A549 (cell line): ENCODE results near the gene SIGLEC1. TPM values are rescaled to one million over a fixed set of nuclear protein-coding genes. Genes with fewer than 3 reads are reported as not detected.

Experiments used
- ATAC-seq, 2 experiments: fragments of 200-7000 bp in 1 of 2; fragments of >200 bp in 1 of 2; cut with Nextera tagmentation in 1 of 2; cut with Tn5 transposase in 1 of 2; 3 replicates each; pipeline versions ENCODE4 v1.8.0 to v1.9.1; 2018 to 2020; ENCODE audit warnings: mild to moderate bottlenecking in 1 of 2, moderate library complexity in 1 of 2
- CTCF ChIA-PET: fragments of 300-600 bp; sonication (Branson Sonifier 250); formaldehyde crosslinking; extraction: SDS; loops from one replicate; lab custom pipeline; 2021; ENCODE audit warnings: antibody characterized with exemption, inconsistent platforms; lab: Yijun Ruan, JAX
- POLR2A ChIA-PET: fragments of 350-600 bp; formaldehyde crosslinking; extraction: SDS; loops from one replicate; lab custom pipeline; 2021; ENCODE audit warnings: antibody characterized with exemption, inconsistent platforms; lab: Yijun Ruan, JAX
- DNase-seq, 2 experiments: peaks; one replicate each; pipeline versions ENCODE4 v3.0.0 to v3.0.0-alpha.2; 2011 to 2016; ENCODE audit warnings: low read depth in 1 of 2, low spot score in 1 of 2
- FAIRE-seq: peaks from 2 replicates; lab custom pipeline; 2011; peaks lifted over from hg19 to GRCh38; lab: Jason Lieb, UNC
- H3K27ac ChIP-seq, 2 experiments: fragments of >200 bp; sonication (Bioruptor Twin); formaldehyde crosslinking; 3 replicates each; pipeline ENCODE4 v1.5.1; 2016 to 2017
- H3K4me1 ChIP-seq: fragments of >200 bp; sonication (Bioruptor Twin); formaldehyde crosslinking; 3 replicates; pipeline ENCODE4 v1.6.1; 2016
- H3K4me2 ChIP-seq: fragments of >200 bp; sonication (Bioruptor Twin); formaldehyde crosslinking; 3 replicates; pipeline ENCODE4 v1.6.1; 2016
- H3K4me3 ChIP-seq: fragments of >200 bp; sonication (Bioruptor Twin); formaldehyde crosslinking; 3 replicates; pipeline ENCODE4 v1.5.1; 2016
- H3K9me3 ChIP-seq: fragments of >200 bp; sonication (Bioruptor Twin); formaldehyde crosslinking; 3 replicates; pipeline ENCODE4 v1.6.1; 2016
- ATOH8 ChIP-seq: fragments of 250-450 bp; sonication (Bioruptor Pico); IDR thresholded peaks from 2 replicates; pipeline ENCODE4 v1.5.0; 2020; ENCODE audit warnings: low read depth, mild to moderate bottlenecking, moderate library complexity
- CBX2 ChIP-seq: fragments of 200-600 bp; sonication (generic); IDR thresholded peaks from 2 replicates; pipeline ENCODE4 v1.6.1; 2016; ENCODE audit warnings: low read depth, mild to moderate bottlenecking, borderline replicate concordance
- CBX8 ChIP-seq: fragments of 200-600 bp; sonication (generic); IDR thresholded peaks from 2 replicates; pipeline ENCODE4 v1.6.1; 2016
- CEBPB ChIP-seq, 2 experiments: fragments of >200 bp in 1 of 2; sonication (Bioruptor Twin) in 1 of 2; formaldehyde crosslinking in 1 of 2; IDR thresholded peaks; 2 replicates each; pipeline ENCODE4 v1.6.1; 2012 to 2016
- CHD4 ChIP-seq: fragments of 200-600 bp; sonication (generic); IDR thresholded peaks from 2 replicates; pipeline ENCODE4 v1.6.1; 2016; ENCODE audit warnings: antibody characterized with exemption, mild to moderate bottlenecking, borderline replicate concordance
- ESRRA ChIP-seq: fragments of 150-350 bp; IDR thresholded peaks from 2 replicates; pipeline ENCODE4 v1.6.1; 2014; ENCODE audit warnings: mild to moderate bottlenecking, low read length, borderline replicate concordance
- HEYL ChIP-seq: fragments of 250-450 bp; sonication (Bioruptor Pico); IDR thresholded peaks from 2 replicates; pipeline ENCODE4 v1.8.0; 2021; ENCODE audit warnings: mild to moderate bottlenecking, moderate library complexity
- HMGXB4 ChIP-seq: fragments of 250-450 bp; sonication (Bioruptor Pico); IDR thresholded peaks from 2 replicates; pipeline ENCODE4 v1.5.0; 2021; ENCODE audit warnings: mild to moderate bottlenecking, moderate library complexity, borderline replicate concordance
- HOXA7 ChIP-seq: fragments of 250-450 bp; sonication (Bioruptor Pico); IDR thresholded peaks from 2 replicates; pipeline ENCODE4 v1.5.0; 2020; ENCODE audit warnings: mild to moderate bottlenecking, moderate library complexity
- JUNB ChIP-seq: fragments of >200 bp; sonication (Bioruptor Twin); formaldehyde crosslinking; IDR thresholded peaks from 2 replicates; pipeline ENCODE4 v1.6.1; 2016
- KDM1A ChIP-seq: fragments of 200-600 bp; sonication (generic); IDR thresholded peaks from 2 replicates; pipeline ENCODE4 v1.6.1; 2016; ENCODE audit warnings: low read depth, mild to moderate bottlenecking
- NR3C1 ChIP-seq: fragments of >200 bp; sonication (Bioruptor Twin); formaldehyde crosslinking; IDR thresholded peaks from 3 replicates; pipeline ENCODE4 v1.6.1; 2017
- PHF8 ChIP-seq: fragments of 200-600 bp; sonication (generic); IDR thresholded peaks from 2 replicates; pipeline ENCODE4 v1.6.1; 2016; ENCODE audit warnings: low read depth, mild to moderate bottlenecking, antibody characterized with exemption, moderate library complexity, borderline replicate concordance
- POLR2AphosphoS2 ChIP-seq: conservative IDR thresholded peaks from 2 replicates; pipeline ENCODE4 v1.6.1; 2012; ENCODE audit warnings: low read length, improper control_type of control experiment, inconsistent platforms
- TP53 ChIP-seq: fragments of 250-450 bp; sonication (Bioruptor Pico); IDR thresholded peaks from 2 replicates; pipeline ENCODE4 v1.5.0; 2021; ENCODE audit warnings: mild to moderate bottlenecking, moderate library complexity
- WGBS: methylation state at CpG from one replicate; pipeline ENCODE4 v1.1.6; 2017; ENCODE audit errors: missing lambda C conversion rate; 5-methylcytosine and 5-hydroxymethylcytosine counted together
- polyA plus RNA-seq, 4 experiments: library from polyadenylated mRNA; depleted of rRNA in 3 of 4; stranded (reverse); fragments of >200 nt; fragmentation: RNase III in 1 of 4; extraction: RNeasy Plus Mini Kit Qiagen cat#74134 plus additional on column Dnase treatment in 1 of 4; gene quantifications; 2 replicates in 3 of 4; 3 replicates in 1 of 4; pipeline ENCODE4 v1.2.3, GENCODE V29; 2011 to 2017

SIGLEC1 gene
- polyA plus RNA-seq, 2 of the 4 experiments (the other 2 are of a cell fraction) = 0.01 TPM; not detected in 1

GRCh38 chr20:3739926-3740451 lies 27.6 kb upstream of the SIGLEC1 start:
- peak overlapping the region in 1 of 2 experiments; percentile 34; a peak in 1 of 6 replicates for H3K27ac ChIP-seq
- TF ChIP-seq ESRRA = no peak
- no peak for TF ChIP-seq CBX2
- no peak for TF ChIP-seq HMGXB4
- no peak for TF ChIP-seq NR3C1
- TF ChIP-seq JUNB = no peak
- no peak for TF ChIP-seq CEBPB (IDR thresholded peaks at IDR 0.05)
- no peak for TF ChIP-seq POLR2AphosphoS2
- TF ChIP-seq CHD4 = no peak
- WGBS = 81% methylated on average over 5 of the region's 7 CpGs
- peaks cover 14% of the 10 kb centered on the region; the same call in 2 of the 3 replicates for H3K4me1 ChIP-seq
- ATAC-seq (peak in 1 of 2 experiments; percentile 9; a peak in 3 of 6 replicates), DNase-seq (no peak), FAIRE-seq (no peak)
- H3K4me3 ChIP-seq = no peak overlapping the region
- H3K9me3 ChIP-seq = no peaks in the 10 kb centered on the region
- no peak overlapping the region for H3K4me2 ChIP-seq
- POLR2A ChIA-PET = interaction anchor here (0.9 to 1.0 kb wide), 2 partner anchors 10 to 63 kb away, joined by 3 read pairs; no protein-coding TSS in a partner anchor
- CTCF ChIA-PET = interaction anchor here (0.8 to 72.1 kb wide), 6 partner anchors 8 to 81 kb away, joined by 4 to 2233 read pairs (median 902); partner anchors contain the start of genes ADAM33, ADISSP, AP5S1 and CENPB

GRCh38 chr20:3739054-3739925 lies 26.9 kb upstream of the SIGLEC1 start:
- H3K4me2 ChIP-seq = 0 out of 3 replicates have a peak overlapping the region, but pooled peaks have one; percentile 33
- H3K4me3 ChIP-seq = no peak overlapping the region
- no peak for TF ChIP-seq KDM1A
- TF ChIP-seq ATOH8 (CRISPR knock-in tag) = no peak
- TF ChIP-seq HOXA7 (CRISPR knock-in tag) = no peak
- TF ChIP-seq CBX8 = no peak
- no peak for TF ChIP-seq TP53 (CRISPR knock-in tag)
- 80% methylated on average over 19 of the region's 19 CpGs for WGBS
- H3K27ac ChIP-seq = peak overlapping the region in 1 of 2 experiments; percentile 34; a peak in 2 of 6 replicates
- peaks cover 15% of the 10 kb centered on the region; the same call in 2 of the 3 replicates for H3K4me1 ChIP-seq
- FAIRE-seq = no peak
- no peaks in the 10 kb centered on the region for H3K9me3 ChIP-seq
- peak in 1 of 2 experiments; percentile 44; a peak in 4 of 6 replicates for ATAC-seq
- ChIA-PET POLR2A (interaction anchor here (0.9 to 1.0 kb wide), 2 partner anchors 10 to 62 kb away, joined by 3 read pairs; no protein-coding TSS in a partner anchor), CTCF (interaction anchor here (5.2 to 72.1 kb wide), 5 partner anchors 8 to 61 kb away, joined by 36 to 2233 read pairs (median 1634); partner anchors contain the start of genes ADAM33, ADISSP, CENPB and GFRA4)
- no peak for DNase-seq

GRCh38 chr20:3738111-3739053 lies 26.0 kb upstream of the SIGLEC1 start:
- ATAC-seq (peak; percentile 5 to 11; a peak in 1 of 6 replicates), DNase-seq (no peak), FAIRE-seq (peak; percentile 43)
- POLR2A ChIA-PET = no interaction called here
- Histone ChIP-seq H3K27ac (no peak overlapping the region), H3K4me3 (no peak overlapping the region), H3K4me2 (peak overlapping the region; percentile 33; the same call in 2 of the 3 replicates), H3K9me3 (no peaks in the 10 kb centered on the region)
- CTCF ChIA-PET = interaction anchor here (1.9 to 72.1 kb wide), 5 partner anchors 9 to 60 kb away, joined by 12 to 2233 read pairs (median 1634); partner anchors contain the start of genes ADAM33, ADISSP, CENPB and GFRA4
- TF ChIP-seq CEBPB (IDR thresholded peaks at IDR 0.05) (peak; percentile 24 to 58; a peak in 2 of 4 replicates), PHF8 (no peak), HEYL (CRISPR knock-in tag) (no peak)
- TF ChIP-seq, all 56 proteins: peak for 1
- peaks cover 20% of the 10 kb centered on the region; the same call in 2 of the 3 replicates for H3K4me1 ChIP-seq
- 45% methylated on average over 11 of the region's 11 CpGs for WGBS
